OCI-LY1 (cell line): ENCODE results near the gene RPL36.
"Not testable (repeated sequence)": the region's sequence is repeated elsewhere in the genome, so short reads cannot be mapped to it uniquely, and the experiment has no call there.

Source experiments
- H2AFZ ChIP-seq: fragments of 200-600 bp; sonication (generic), shearing (Covaris generic); 2 replicates; pipeline ENCODE4 v1.6.0; 2014; ENCODE audit warnings: antibody characterized with exemption, mild to moderate bottlenecking, low read length
- H3F3A ChIP-seq: fragments of 200-600 bp; sonication (generic), shearing (Covaris generic); 2 replicates; pipeline ENCODE4 v1.6.0; 2014; ENCODE audit warnings: mild to moderate bottlenecking, antibody characterized with exemption, low read length, moderate library complexity; ENCODE audit not compliant: insufficient read depth
- H3K27ac ChIP-seq: fragments of 200-600 bp; sonication (generic); 2 replicates; pipeline ENCODE4 v1.5.1; 2014; ENCODE audit warnings: low read length, mixed run types, mild to moderate bottlenecking, low read depth; ENCODE audit not compliant: poor library complexity, severe bottlenecking
- H3K27me3 ChIP-seq: fragments of 200-600 bp; sonication (generic); 2 replicates; pipeline ENCODE4 v1.6.0; 2014; ENCODE audit warnings: antibody characterized with exemption, mild to moderate bottlenecking, low read length, moderate library complexity; ENCODE audit not compliant: insufficient read depth
- H3K36me3 ChIP-seq: fragments of 200-600 bp; sonication (generic); 2 replicates; pipeline ENCODE4 v1.6.1; 2014; ENCODE audit warnings: mild to moderate bottlenecking, antibody characterized with exemption, low read length, moderate library complexity, mixed read lengths; ENCODE audit not compliant: insufficient read depth
- H3K4me1 ChIP-seq: fragments of 200-600 bp; sonication (generic); 2 replicates; pipeline ENCODE4 v1.5.1; 2014; ENCODE audit warnings: mild to moderate bottlenecking, low read length, moderate library complexity; ENCODE audit not compliant: insufficient read depth, severe bottlenecking
- H3K4me2 ChIP-seq: fragments of 200-600 bp; sonication (generic), shearing (Covaris generic); 2 replicates; pipeline ENCODE4 v1.6.1; 2014; ENCODE audit warnings: low read length
- H3K4me3 ChIP-seq: fragments of 200-600 bp; sonication (generic); 2 replicates; pipeline ENCODE4 v1.5.1; 2014; ENCODE audit warnings: low read length, low read depth, mild to moderate bottlenecking, mixed read lengths; ENCODE audit not compliant: poor library complexity, severe bottlenecking
- H3K79me2 ChIP-seq: fragments of 200-600 bp; shearing (Covaris generic); 2 replicates; pipeline ENCODE4 v1.6.1; 2016; ENCODE audit warnings: mixed run types, low read length, mixed read lengths; ENCODE audit not compliant: insufficient read depth
- H3K9ac ChIP-seq: fragments of 200-600 bp; sonication (generic), shearing (Covaris generic); 2 replicates; pipeline ENCODE4 v1.6.1; 2014; ENCODE audit warnings: mild to moderate bottlenecking, low read length, mixed read lengths
- H3K9me2 ChIP-seq: fragments of 200-600 bp; sonication (generic), shearing (Covaris generic); 2 replicates; pipeline ENCODE4 v1.6.1; 2014; ENCODE audit warnings: low read depth, mild to moderate bottlenecking, low read length, mixed read lengths
- H3K9me3 ChIP-seq: fragments of 200-600 bp; shearing (Covaris generic); 2 replicates; pipeline ENCODE4 v1.6.1; 2014; ENCODE audit warnings: low read length, mixed read lengths
- H4K20me1 ChIP-seq: fragments of 200-600 bp; sonication (generic), shearing (Covaris generic); 2 replicates; pipeline ENCODE4 v1.6.0; 2016; ENCODE audit warnings: mild to moderate bottlenecking, low read length; ENCODE audit not compliant: insufficient read depth
- CTCF ChIP-seq: fragments of 200-600 bp; sonication (generic), shearing (Covaris generic); IDR thresholded peaks from 2 replicates; pipeline ENCODE4 v1.5.1; 2017; ENCODE audit warnings: mild to moderate bottlenecking, antibody characterized with exemption, low read length, moderate library complexity, mixed read lengths
- EZH2 ChIP-seq: fragments of 200-600 bp; sonication (generic), shearing (Covaris generic); IDR thresholded peaks from 2 replicates; pipeline ENCODE4 v1.8.0; 2017; ENCODE audit warnings: borderline replicate concordance, mixed run types, mild to moderate bottlenecking, antibody characterized with exemption, low read length, moderate library complexity, mixed read lengths

The RPL36 gene

GRCh38 chr19:5719961-5720790, 30.1 kb downstream of the RPL36 start, which contains the start of the genes CATSPERD and LONP1:
TSS of gene CATSPERD (plus strand) at chr19:5720637. CDS start at chr19:5720738, 101 bp downstream.
TSS of gene LONP1 (minus strand) at chr19:5720146. CDS start at chr19:5720132, 14 bp downstream.
- no peaks in the 10 kb centered on the region; the same call in 1 of the 2 replicates for H4K20me1 ChIP-seq
- no peaks in the 10 kb centered on the region for H3K9me3 ChIP-seq
- no peaks in the 10 kb centered on the region for H3F3A ChIP-seq
- H3K4me1 ChIP-seq: peaks cover 30% of the 10 kb centered on the region
- peak within 1 kb of the TSS; percentile 77 for H3K4me3 ChIP-seq
- H3K4me2 ChIP-seq: peak within 1 kb of the TSS; percentile 93
- H3K9me2 ChIP-seq: no peaks in the 10 kb centered on the region
- H3K79me2 ChIP-seq: peaks cover 41% of the 10 kb centered on the region
- H3K27me3 ChIP-seq: no peaks in the 10 kb centered on the region
- H3K9ac ChIP-seq: peak within 1 kb of the TSS; percentile 83
- H3K27ac ChIP-seq: peak within 1 kb of the TSS; percentile 90
- TF ChIP-seq CTCF: peak; percentile 90
- no peak for TF ChIP-seq EZH2
- no peak within 1 kb of the TSS for H2AFZ ChIP-seq
- peaks cover 15% of the 10 kb centered on the region; the same call in 1 of the 2 replicates for H3K36me3 ChIP-seq

- Histone ChIP-seq H3K79me2 (no peaks in the 10 kb centered on the region), H3K9me3 (no peaks in the 10 kb centered on the region), H3K9me2 (no peaks in the 10 kb centered on the region), H3K9ac (no peak overlapping the region), H2AFZ (no peak overlapping the region), H3K4me3 (no peak overlapping the region), H3F3A (no peaks in the 10 kb centered on the region), H3K27me3 (peaks cover 3% of the 10 kb centered on the region; the same call in 1 of the 2 replicates), H4K20me1 (no peaks in the 10 kb centered on the region), H3K4me2 (no peak overlapping the region), H3K27ac (no peak overlapping the region), H3K36me3 (no peaks in the 10 kb centered on the region), H3K4me1 (no peaks in the 10 kb centered on the region)
- TF ChIP-seq CTCF (no peak), EZH2 (no peak)
These were observed 37.5 kb downstream of the RPL36 start for GRCh38 chr19:5727453-5728050.

- not testable (repeated sequence) for H4K20me1 ChIP-seq, H3K79me2 ChIP-seq, H3K9me3 ChIP-seq, H3K9me2 ChIP-seq, H3K4me1 ChIP-seq, H3K4me2 ChIP-seq, H2AFZ ChIP-seq, H3K36me3 ChIP-seq, H3K4me3 ChIP-seq, H3K27ac ChIP-seq, H3K9ac ChIP-seq, H3F3A ChIP-seq, H3K27me3 ChIP-seq
These were observed 43.1 kb downstream of the RPL36 start for GRCh38 chr19:5733172-5733571.
